Smooth muscle cell (in vitro differentiated cells): ENCODE data around the gene RBM10. TPM values are rescaled to one million over a fixed set of nuclear protein-coding genes. Genes with fewer than 3 reads are reported as not detected.

Experiments used
- DNase-seq: peaks from one replicate; lab custom pipeline; 2025; ENCODE audit not compliant: unreplicated experiment; lab: John Stamatoyannopoulos, UW
- H2AFZ ChIP-seq: fragments of 200-600 bp; sonication (generic); 2 replicates; pipeline ENCODE4 v1.6.0; 2016; ENCODE audit warnings: antibody characterized with exemption, low read depth, mild to moderate bottlenecking
- H3F3A ChIP-seq: fragments of 200-600 bp; sonication (generic); 2 replicates; pipeline ENCODE4 v1.6.0; 2017; ENCODE audit warnings: antibody characterized with exemption, low read depth
- H3K27ac ChIP-seq: fragments of 200-600 bp; sonication (generic); 2 replicates; pipeline ENCODE4 v1.5.1; 2016; ENCODE audit warnings: low read depth, mild to moderate bottlenecking
- H3K27me3 ChIP-seq: fragments of 200-600 bp; sonication (generic); 2 replicates; pipeline ENCODE4 v1.6.1; 2016; ENCODE audit warnings: low read depth, mild to moderate bottlenecking
- H3K36me3 ChIP-seq: fragments of 200-600 bp; sonication (generic); 2 replicates; pipeline ENCODE4 v1.5.1; 2016; ENCODE audit warnings: low read depth
- H3K4me1 ChIP-seq: fragments of 200-600 bp; sonication (generic); 2 replicates; pipeline ENCODE4 v1.5.1; 2016; ENCODE audit warnings: low read depth
- H3K4me2 ChIP-seq: fragments of 200-600 bp; sonication (generic); 2 replicates; pipeline ENCODE4 v1.6.0; 2016; ENCODE audit warnings: mild to moderate bottlenecking
- H3K4me3 ChIP-seq: fragments of 200-600 bp; sonication (generic); 2 replicates; pipeline ENCODE4 v1.5.1; 2016; ENCODE audit warnings: mild to moderate bottlenecking
- H3K79me2 ChIP-seq: fragments of 200-600 bp; sonication (generic); 2 replicates; pipeline ENCODE4 v1.6.0; 2016; ENCODE audit warnings: low read depth, mild to moderate bottlenecking
- H3K9ac ChIP-seq: fragments of 200-600 bp; sonication (generic); 2 replicates; pipeline ENCODE4 v1.6.0; 2016; ENCODE audit warnings: low read depth
- H3K9me3 ChIP-seq: fragments of 200-600 bp; sonication (generic); replicated peaks from 2 replicates; pipeline ENCODE4 v1.5.1; 2016; ENCODE audit warnings: low read depth
- H4K20me1 ChIP-seq: fragments of 200-600 bp; sonication (generic); 2 replicates; pipeline ENCODE4 v1.6.0; 2016; ENCODE audit warnings: low read depth
- CTCF ChIP-seq: fragments of 200-600 bp; sonication (generic); IDR thresholded peaks from 2 replicates; pipeline ENCODE4 v1.5.1; 2017; ENCODE audit warnings: borderline replicate concordance, mild to moderate bottlenecking, antibody characterized with exemption; ENCODE audit not compliant: insufficient read depth, poor library complexity, severe bottlenecking
- WGBS: methylation state at CpG from one replicate; pipeline ENCODE4 v1.1.7; 2016; ENCODE audit warnings: low lambda C conversion rate; 5-methylcytosine and 5-hydroxymethylcytosine counted together
- polyA plus RNA-seq: library from polyadenylated mRNA; unstranded; fragments of >200 nt; fragmentation: Nextera tagmentation; extraction: Ambion mirVana; gene quantifications from 2 replicates; pipeline ENCODE4 v1.2.1, GENCODE V29; 2016
- total RNA-seq: library from RNA; depleted of rRNA; stranded (reverse); fragments of >200 nt; gene quantifications from 2 replicates; pipeline ENCODE4 v1.2.3, GENCODE V29; 2014

The RBM10 gene
- total and polyA plus RNA-seq, 2 experiments from 2014 or later, result 18.3 to 39.2 TPM

GRCh38 chrX:47179221-47179927 lies 34.4 kb downstream of the RBM10 start:
- TF ChIP-seq CTCF, result no peak
- Histone ChIP-seq H3K4me3 (no peak overlapping the region), H3K36me3 (no peaks in the 10 kb centered on the region), H3K9ac (no peak overlapping the region), H2AFZ (no peak overlapping the region), H3F3A (no peaks in the 10 kb centered on the region), H3K27me3 (no peaks in the 10 kb centered on the region), H3K79me2 (no peaks in the 10 kb centered on the region), H4K20me1 (no peaks in the 10 kb centered on the region), H3K4me1 (no peaks in the 10 kb centered on the region), H3K9me3 (no peaks in the 10 kb centered on the region), H3K4me2 (no peak overlapping the region), H3K27ac (no peak overlapping the region)
- 85% methylated on average over 13 of the region's 14 CpGs for WGBS
- DNase-seq, result no peak

GRCh38 chrX:47179928-47180255 lies 34.9 kb downstream of the RBM10 start:
- Histone ChIP-seq H3K4me3 (no peak overlapping the region), H3K9ac (no peak overlapping the region), H3K4me2 (no peak overlapping the region), H3K79me2 (no peaks in the 10 kb centered on the region), H3K36me3 (no peaks in the 10 kb centered on the region), H3F3A (no peaks in the 10 kb centered on the region), H2AFZ (no peak overlapping the region), H3K9me3 (no peaks in the 10 kb centered on the region), H4K20me1 (no peaks in the 10 kb centered on the region), H3K27me3 (no peaks in the 10 kb centered on the region), H3K4me1 (no peaks in the 10 kb centered on the region), H3K27ac (no peak overlapping the region)
- WGBS, result 94% methylated on average over 18 of the region's 18 CpGs
- no peak for DNase-seq
- TF ChIP-seq CTCF, result no peak

DNA sequence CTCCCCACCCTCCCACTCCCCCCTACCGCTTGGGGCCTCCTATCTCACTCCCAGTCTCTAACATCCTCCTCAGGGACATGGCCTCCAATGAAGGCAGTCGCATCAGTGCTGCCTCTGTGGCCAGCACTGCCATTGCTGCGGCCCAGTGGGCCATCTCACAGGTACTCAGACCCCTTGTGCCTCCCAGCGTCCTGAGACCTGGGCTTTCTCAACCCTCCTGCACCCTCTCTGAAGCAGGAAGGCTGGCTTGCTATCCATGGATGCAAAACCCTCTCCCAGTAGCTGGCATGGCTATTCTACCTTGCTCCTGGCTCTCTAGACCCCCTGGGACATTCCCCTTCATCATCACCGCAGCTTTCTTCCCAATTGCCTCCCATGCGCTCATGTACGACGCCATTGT lies 35.3 kb downstream of the RBM10 start:
- Histone ChIP-seq H3K4me2 (no peak overlapping the region), H2AFZ (no peak overlapping the region), H3K4me1 (no peaks in the 10 kb centered on the region), H3K9ac (no peak overlapping the region), H3K27me3 (no peaks in the 10 kb centered on the region), H3K27ac (no peak overlapping the region), H4K20me1 (no peaks in the 10 kb centered on the region), H3K9me3 (no peaks in the 10 kb centered on the region), H3K79me2 (no peaks in the 10 kb centered on the region), H3K4me3 (no peak overlapping the region), H3F3A (no peaks in the 10 kb centered on the region), H3K36me3 (no peaks in the 10 kb centered on the region)
- TF ChIP-seq CTCF, result no peak
- no peak for DNase-seq
- 86% methylated on average over 8 of the region's 8 CpGs for WGBS

DNA sequence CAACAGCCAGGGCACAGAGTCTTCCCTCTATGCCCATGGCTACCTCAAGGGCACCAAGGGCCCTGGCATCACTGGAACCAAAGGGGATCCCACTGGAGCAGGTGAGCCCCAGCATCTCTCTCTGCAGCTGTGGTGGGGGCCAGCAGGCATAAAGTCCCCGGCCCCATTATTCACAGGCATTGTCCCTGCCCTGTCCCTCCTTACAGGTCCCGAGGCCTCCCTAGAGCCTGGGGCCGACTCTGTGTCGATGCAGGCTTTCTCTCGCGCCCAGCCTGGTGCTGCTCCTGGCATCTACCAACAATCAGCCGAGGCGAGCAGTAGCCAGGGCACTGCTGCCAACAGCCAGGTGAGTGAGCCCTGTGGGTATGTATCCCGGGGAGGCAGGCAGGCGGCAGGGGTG lies 36.3 kb downstream of the RBM10 start:
- no peak for DNase-seq

More for the DNA sequence above, 36.3 kb downstream of the RBM10 start:
- TF ChIP-seq CTCF, result no peak
- Histone ChIP-seq H3K4me2 (no peak overlapping the region), H3K27ac (no peak overlapping the region), H4K20me1 (no peaks in the 10 kb centered on the region), H3K9me3 (no peaks in the 10 kb centered on the region), H3F3A (no peaks in the 10 kb centered on the region), H3K4me3 (no peak overlapping the region), H3K79me2 (no peaks in the 10 kb centered on the region), H2AFZ (no peak overlapping the region), H3K27me3 (no peaks in the 10 kb centered on the region), H3K9ac (no peak overlapping the region), H3K36me3 (no peaks in the 10 kb centered on the region), H3K4me1 (no peaks in the 10 kb centered on the region)
- 97% methylated on average over 10 of the region's 10 CpGs for WGBS
